GM23338 (cell line): ENCODE data around the gene SLC9A3. TPM values are rescaled to one million over a fixed set of nuclear protein-coding genes. Genes with fewer than 3 reads are reported as not detected.

Experiments used
- ATAC-seq: fragments of 200-7000 bp; cut with Tn5 transposase; 3 replicates; pipeline ENCODE4 v1.9.1; 2020
- DNase-seq: peaks from one replicate; pipeline ENCODE4 v3.0.0-alpha.2; 2015; ENCODE audit warnings: low spot score
- H2AFZ ChIP-seq: fragments of 200-600 bp; sonication (generic); 2 replicates; pipeline ENCODE4 v1.8.0; 2016; ENCODE audit warnings: antibody characterized with exemption, mild to moderate bottlenecking, moderate library complexity
- H3F3A ChIP-seq: fragments of 200-600 bp; sonication (generic); replicated peaks from 2 replicates; pipeline ENCODE4 v1.8.0; 2017; ENCODE audit warnings: antibody characterized with exemption, mixed run types, low read depth
- H3K27ac ChIP-seq: fragments of 200-600 bp; sonication (generic); 2 replicates; pipeline ENCODE4 v1.6.1; 2016; ENCODE audit warnings: low read depth
- H3K27me3 ChIP-seq: fragments of 200-600 bp; sonication (generic); 2 replicates; pipeline ENCODE4 v1.8.0; 2016; ENCODE audit warnings: mild to moderate bottlenecking, mixed run types, moderate library complexity; ENCODE audit not compliant: insufficient read depth
- H3K36me3 ChIP-seq: fragments of 200-600 bp; sonication (generic); 2 replicates; pipeline ENCODE4 v1.8.0; 2016; ENCODE audit warnings: mild to moderate bottlenecking; ENCODE audit not compliant: insufficient read depth
- H3K4me1 ChIP-seq: fragments of 200-600 bp; sonication (generic); 2 replicates; pipeline ENCODE4 v1.8.0; 2016; ENCODE audit warnings: mild to moderate bottlenecking, moderate library complexity; ENCODE audit not compliant: insufficient read depth
- H3K4me2 ChIP-seq: fragments of 200-600 bp; sonication (generic); 2 replicates; pipeline ENCODE4 v1.7.1; 2017; ENCODE audit warnings: mixed run types
- H3K4me3 ChIP-seq: fragments of 200-600 bp; sonication (generic); 2 replicates; pipeline ENCODE4 v1.6.1; 2016; ENCODE audit warnings: mixed run types
- H3K79me2 ChIP-seq: fragments of 200-600 bp; sonication (generic); replicated peaks from 2 replicates; pipeline ENCODE4 v1.8.0; 2017; ENCODE audit warnings: mild to moderate bottlenecking; ENCODE audit not compliant: insufficient read depth
- H3K9me2 ChIP-seq: fragments of 200-600 bp; sonication (generic); 2 replicates; pipeline ENCODE4 v1.8.0; 2017; ENCODE audit not compliant: insufficient read depth
- H4K20me1 ChIP-seq: fragments of 200-600 bp; sonication (generic); replicated peaks from 2 replicates; pipeline ENCODE4 v1.8.0; 2017; ENCODE audit warnings: mild to moderate bottlenecking; ENCODE audit not compliant: insufficient read depth
- H3K27ac Mint-ChIP-seq: 2 replicates; pipeline ENCODE4 v1.8.0; 2020; ENCODE audit warnings: inconsistent platforms, mild to moderate bottlenecking, moderate library complexity, mixed read lengths
- H3K27me3 Mint-ChIP-seq: 3 replicates; pipeline ENCODE4 v1.8.0; 2022; ENCODE audit warnings: low read depth, mild to moderate bottlenecking, moderate library complexity, mixed read lengths, inconsistent platforms; ENCODE audit not compliant: insufficient read depth, poor library complexity
- H3K36me3 Mint-ChIP-seq: 3 replicates; pipeline ENCODE4 v1.8.0; 2021; ENCODE audit warnings: low read depth, mild to moderate bottlenecking, inconsistent platforms, moderate library complexity, mixed read lengths
- H3K4me1 Mint-ChIP-seq: 3 replicates; pipeline ENCODE4 v1.8.0; 2020; ENCODE audit warnings: mild to moderate bottlenecking, inconsistent platforms, mixed read lengths
- H3K4me3 Mint-ChIP-seq: 3 replicates; pipeline ENCODE4 v1.8.0; 2021; ENCODE audit warnings: moderate library complexity, mild to moderate bottlenecking, inconsistent platforms, mixed read lengths
- H3K9me3 Mint-ChIP-seq: 3 replicates; pipeline ENCODE4 v1.8.0; 2020; ENCODE audit warnings: moderate library complexity, mild to moderate bottlenecking, inconsistent platforms, mixed read lengths
- CREB1 ChIP-seq: fragments of 250-450 bp; sonication (Bioruptor Pico); IDR thresholded peaks from 2 replicates; pipeline ENCODE4 v1.5.0; 2020; ENCODE audit warnings: low read depth, mild to moderate bottlenecking, moderate library complexity
- EZH2 ChIP-seq: fragments of 200-600 bp; sonication (generic); IDR thresholded peaks from one replicate; pipeline ENCODE4 v1.8.0; 2017; ENCODE audit warnings: antibody characterized with exemption, mild to moderate bottlenecking, low read depth; ENCODE audit not compliant: unreplicated experiment
- EZH2phosphoT487 ChIP-seq: fragments of 200-600 bp; sonication (generic); IDR thresholded peaks from one replicate; pipeline ENCODE4 v1.8.1; 2018; ENCODE audit warnings: antibody characterized with exemption; ENCODE audit not compliant: unreplicated experiment
- JUNB ChIP-seq: IDR thresholded peaks from one replicate; pipeline ENCODE4 v1.6.1; 2016; ENCODE audit warnings: antibody characterized with exemption; ENCODE audit not compliant: unreplicated experiment
- NANOG ChIP-seq: IDR thresholded peaks from 2 replicates; pipeline ENCODE4 v1.6.1; 2016; ENCODE audit warnings: antibody characterized with exemption, borderline replicate concordance
- REST ChIP-seq: IDR thresholded peaks from one replicate; pipeline ENCODE4 v1.6.1; 2018; ENCODE audit warnings: antibody characterized with exemption; ENCODE audit not compliant: unreplicated experiment
- ZNF114 ChIP-seq: fragments of 250-450 bp; sonication (Bioruptor Pico); IDR thresholded peaks from 2 replicates; pipeline ENCODE4 v1.5.0; 2020; ENCODE audit warnings: mild to moderate bottlenecking, moderate library complexity
- ZNF331 ChIP-seq: fragments of 250-450 bp; sonication (Bioruptor Pico); IDR thresholded peaks from 2 replicates; pipeline ENCODE4 v1.5.0; 2020; ENCODE audit warnings: low read depth, mild to moderate bottlenecking, moderate library complexity
- ZNF462 ChIP-seq: fragments of 250-450 bp; sonication (Bioruptor Pico); IDR thresholded peaks from 2 replicates; pipeline ENCODE4 v1.5.0; 2020; ENCODE audit warnings: mild to moderate bottlenecking, moderate library complexity
- polyA plus RNA-seq: library from polyadenylated mRNA; unstranded; fragments of >200 nt; fragmentation: Nextera tagmentation; extraction: Ambion mirVana; gene quantifications from 2 replicates; pipeline ENCODE4 v1.2.1, GENCODE V29; 2016
- total RNA-seq: library from RNA; depleted of rRNA; stranded (reverse); fragments of >200 nt; shearing (Covaris generic); gene quantifications from 2 replicates; pipeline ENCODE4 v1.2.3, GENCODE V29; 2014
- TF ChIP-seq, protein P1 (sequence below), 2 experiments: fragments of 200-600 bp in 1 of 2; sonication (generic) in 1 of 2; conservative IDR thresholded peaks; 2 replicates each; pipeline versions ENCODE4 v1.5.1 to v1.6.1; 2016 to 2017; ENCODE audit warnings: antibody characterized with exemption in 2 of 2, low read depth in 2 of 2, mild to moderate bottlenecking in 2 of 2, moderate library complexity in 1 of 2

SLC9A3 gene
- total and polyA plus RNA-seq, 2 experiments from 2014 or later = 0.39 to 3.1 TPM

- Histone ChIP-seq H3K4me3 (no peak overlapping the region), H3K4me2 (no peak overlapping the region), H2AFZ (no peak overlapping the region), H3K9me2 (no peaks in the 10 kb centered on the region), H3K36me3 (no peaks in the 10 kb centered on the region), H3K79me2 (peaks cover 3% of the 10 kb centered on the region; the same call in 1 of the 2 replicates), H3F3A (no peaks in the 10 kb centered on the region), H3K27ac (no peak overlapping the region), H3K27me3 (no peaks in the 10 kb centered on the region), H3K4me1 (peaks cover 6% of the 10 kb centered on the region; the same call in 1 of the 2 replicates), H4K20me1 (no peaks in the 10 kb centered on the region)
- Mint-ChIP-seq H3K4me1 (no peaks in the 10 kb centered on the region), H3K27ac (no peak overlapping the region), H3K9me3 (no peaks in the 10 kb centered on the region), H3K36me3 (no peaks in the 10 kb centered on the region), H3K27me3 (peaks cover 11% of the 10 kb centered on the region), H3K4me3 (no peak overlapping the region)
- DNase-seq (no peak), ATAC-seq (no peak)
- TF ChIP-seq ZNF331 (CRISPR knock-in tag) (no peak), CREB1 (CRISPR knock-in tag) (no peak), NANOG (no peak), ZNF114 (CRISPR knock-in tag) (no peak), REST (no peak), JUNB (no peak), EZH2 (no peak), EZH2phosphoT487 (no peak), ZNF462 (CRISPR knock-in tag) (no peak)
- TF ChIP-seq, protein P1, sequence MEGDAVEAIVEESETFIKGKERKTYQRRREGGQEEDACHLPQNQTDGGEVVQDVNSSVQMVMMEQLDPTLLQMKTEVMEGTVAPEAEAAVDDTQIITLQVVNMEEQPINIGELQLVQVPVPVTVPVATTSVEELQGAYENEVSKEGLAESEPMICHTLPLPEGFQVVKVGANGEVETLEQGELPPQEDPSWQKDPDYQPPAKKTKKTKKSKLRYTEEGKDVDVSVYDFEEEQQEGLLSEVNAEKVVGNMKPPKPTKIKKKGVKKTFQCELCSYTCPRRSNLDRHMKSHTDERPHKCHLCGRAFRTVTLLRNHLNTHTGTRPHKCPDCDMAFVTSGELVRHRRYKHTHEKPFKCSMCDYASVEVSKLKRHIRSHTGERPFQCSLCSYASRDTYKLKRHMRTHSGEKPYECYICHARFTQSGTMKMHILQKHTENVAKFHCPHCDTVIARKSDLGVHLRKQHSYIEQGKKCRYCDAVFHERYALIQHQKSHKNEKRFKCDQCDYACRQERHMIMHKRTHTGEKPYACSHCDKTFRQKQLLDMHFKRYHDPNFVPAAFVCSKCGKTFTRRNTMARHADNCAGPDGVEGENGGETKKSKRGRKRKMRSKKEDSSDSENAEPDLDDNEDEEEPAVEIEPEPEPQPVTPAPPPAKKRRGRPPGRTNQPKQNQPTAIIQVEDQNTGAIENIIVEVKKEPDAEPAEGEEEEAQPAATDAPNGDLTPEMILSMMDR (conservative IDR thresholded peaks at IDR 0.05; ENCODE audit: low read depth in 2 of 2) = no peak
Measured at GRCh38 chr5:438481-438981, 85.7 kb downstream of the SLC9A3 start.
